Endodermal cell (in vitro differentiated cells): Measurements from ENCODE around the gene NNAT. TPM values are rescaled to one million over a fixed set of nuclear protein-coding genes. Genes with fewer than 3 reads are reported as not detected.

Source experiments
- DNase-seq: peaks from one replicate; pipeline ENCODE4 v3.0.0-alpha.2; 2017
- H3K27ac ChIP-seq: 2 replicates; pipeline ENCODE4 v1.5.1; 2013; ENCODE audit warnings: mild to moderate bottlenecking, low read depth, low read length, moderate library complexity
- H3K27me3 ChIP-seq: 2 replicates; pipeline ENCODE4 v1.6.1; 2013; ENCODE audit warnings: mild to moderate bottlenecking, low read length, moderate library complexity; ENCODE audit not compliant: insufficient read depth, control insufficient read depth, poor library complexity, severe bottlenecking
- H3K36me3 ChIP-seq: 2 replicates; pipeline ENCODE4 v1.7.0; 2013; ENCODE audit warnings: mild to moderate bottlenecking, low read length, moderate library complexity; ENCODE audit not compliant: control insufficient read depth, insufficient read depth
- H3K4me1 ChIP-seq: one replicate; pipeline ENCODE4 v1.7.0; 2013; ENCODE audit warnings: low read length; ENCODE audit not compliant: control insufficient read depth, insufficient read depth
- H3K4me3 ChIP-seq: 2 replicates; pipeline ENCODE4 v1.5.1; 2013; ENCODE audit warnings: mild to moderate bottlenecking, low read length, moderate library complexity
- H3K9ac ChIP-seq: 2 replicates; pipeline ENCODE4 v1.6.1; 2013; ENCODE audit warnings: mild to moderate bottlenecking, low read length, moderate library complexity; ENCODE audit not compliant: poor library complexity, severe bottlenecking; ENCODE audit errors: extremely low read depth
- H3K9me3 ChIP-seq: 2 replicates; pipeline ENCODE4 v1.6.1; 2013; ENCODE audit warnings: mild to moderate bottlenecking, low read length, moderate library complexity; ENCODE audit not compliant: control insufficient read depth
- H3K27ac Mint-ChIP-seq: 2 replicates; pipeline ENCODE4 v1.8.0; 2020; ENCODE audit warnings: mixed read lengths
- H3K27me3 Mint-ChIP-seq: 2 replicates; pipeline ENCODE4 v1.8.0; 2021; ENCODE audit warnings: mild to moderate bottlenecking, mixed read lengths; ENCODE audit not compliant: insufficient read depth
- H3K36me3 Mint-ChIP-seq: 2 replicates; pipeline ENCODE4 v1.8.0; 2020; ENCODE audit warnings: low read depth, mixed read lengths
- H3K4me1 Mint-ChIP-seq: 2 replicates; pipeline ENCODE4 v1.8.0; 2020; ENCODE audit warnings: mixed read lengths
- H3K4me3 Mint-ChIP-seq: 2 replicates; pipeline ENCODE4 v1.8.0; 2020; ENCODE audit warnings: mild to moderate bottlenecking, moderate library complexity, mixed read lengths
- H3K9me3 Mint-ChIP-seq: 2 replicates; pipeline ENCODE4 v1.8.0; 2020; ENCODE audit warnings: mild to moderate bottlenecking, mixed read lengths
- CTCF ChIP-seq: fragments of 200-600 bp; sonication (generic); conservative IDR thresholded peaks from 2 replicates; pipeline ENCODE4 v1.5.0; 2021; ENCODE audit warnings: antibody characterized with exemption, mild to moderate bottlenecking
- WGBS, 2 experiments: methylation state at CpG; one replicate each; pipeline versions ENCODE4 v1.1.5 to v1.1.7; 2013; ENCODE audit warnings: missing lambda C conversion rate in 2 of 2, mixed read lengths in 1 of 2; ENCODE audit not compliant: insufficient coverage in 1 of 2, insufficient read length in 1 of 2; 5-methylcytosine and 5-hydroxymethylcytosine counted together
- total RNA-seq, 2 donors: library from RNA; stranded (reverse); fragmentation: NEBNext Ultra II Directional in 1 of 2; extraction: Animal tissue kit (Norgen Biotek cat#: 25700) in 1 of 2; gene quantifications; 2 replicates in 1 of 2; 3 replicates in 1 of 2; pipeline ENCODE4 v1.2.1, GENCODE V29; 2021

NNAT gene
- total RNA-seq, 2 donors from 2014 or later, result 16.8 to 27.3 TPM

- peaks cover 61% of the 10 kb centered on the region for H3K36me3 Mint-ChIP-seq
- no peak overlapping the region for H3K27ac Mint-ChIP-seq
- H3K4me3 Mint-ChIP-seq, result no peak overlapping the region
Measured at GRCh38 chr20:37518059-37518458, 3.0 kb upstream of the NNAT start.

GRCh38 chr20:37518606-37519507 is 2.2 kb upstream of the NNAT start:
- H3K36me3 Mint-ChIP-seq, result peaks cover 67% of the 10 kb centered on the region
- DNase-seq, result peak; percentile 41
- peak overlapping the region; percentile 71 for H3K4me3 Mint-ChIP-seq
- peaks cover 8% of the 10 kb centered on the region for H3K27me3 Mint-ChIP-seq
- Histone ChIP-seq H3K4me3 (no peak overlapping the region), H3K4me1 (peaks cover 11% of the 10 kb centered on the region), H3K36me3 (peaks cover 47% of the 10 kb centered on the region), H3K27me3 (no peaks in the 10 kb centered on the region), H3K27ac (no peak overlapping the region), H3K9me3 (no peaks in the 10 kb centered on the region), H3K9ac (no peak overlapping the region)
- no peaks in the 10 kb centered on the region for H3K9me3 Mint-ChIP-seq
- peak overlapping the region; percentile 83 for H3K27ac Mint-ChIP-seq
- WGBS, 2 experiments, result 91 to 92% methylated on average over 17 to 30 of the region's 30 CpGs
- TF ChIP-seq CTCF, result no peak
- peaks cover 46% of the 10 kb centered on the region for H3K4me1 Mint-ChIP-seq

More at GRCh38 chr20:37518059-37518458, 3.0 kb upstream of the NNAT start:
- peaks cover 7% of the 10 kb centered on the region for H3K27me3 Mint-ChIP-seq
- H3K9me3 Mint-ChIP-seq, result no peaks in the 10 kb centered on the region
- Histone ChIP-seq H3K4me3 (no peak overlapping the region), H3K36me3 (peaks cover 51% of the 10 kb centered on the region), H3K9me3 (no peaks in the 10 kb centered on the region), H3K9ac (no peak overlapping the region), H3K27ac (peak overlapping the region; percentile 73), H3K4me1 (peaks cover 11% of the 10 kb centered on the region), H3K27me3 (no peaks in the 10 kb centered on the region)
- H3K4me1 Mint-ChIP-seq, result peaks cover 46% of the 10 kb centered on the region
- DNase-seq, result peak; percentile 27
- 85 to 93% methylated on average over 7 of the region's 7 CpGs for WGBS, 2 experiments
- TF ChIP-seq CTCF, result no peak

- H3K27me3 ChIP-seq, result no peaks in the 10 kb centered on the region
- 69 to 82% methylated on average over 25 to 39 of the region's 39 CpGs for WGBS, 2 experiments
- Mint-ChIP-seq H3K4me1 (peaks cover 47% of the 10 kb centered on the region), H3K9me3 (no peaks in the 10 kb centered on the region), H3K27ac (peak overlapping the region; percentile 83), H3K27me3 (peaks cover 8% of the 10 kb centered on the region), H3K4me3 (peak overlapping the region; percentile 71), H3K36me3 (peaks cover 60% of the 10 kb centered on the region)
- H3K27ac ChIP-seq, result no peak overlapping the region
- peaks cover 11% of the 10 kb centered on the region for H3K4me1 ChIP-seq
- no peaks in the 10 kb centered on the region for H3K9me3 ChIP-seq
- no peak overlapping the region for H3K4me3 ChIP-seq
- H3K36me3 ChIP-seq, result peaks cover 43% of the 10 kb centered on the region
- DNase-seq, result peak; percentile 68
- no peak overlapping the region for H3K9ac ChIP-seq
- no peak for TF ChIP-seq CTCF
Measured at GRCh38 chr20:37519508-37520418, 1.3 kb upstream of the NNAT start.
